Measurements from ENCODE around the gene PLCB1.

PLCB1 gene

GRCh38 chr20:8395956-8396355 lies 263.9 kb downstream of the PLCB1 start:
- intact Hi-C loops (cut with DNase I; ENCODE audit: low total_unique reads), result no loop called here
- Histone ChIP-seq H3K36me3 (no peaks in the 10 kb centered on the region), H3K4me1 (no peaks in the 10 kb centered on the region)

DNA sequence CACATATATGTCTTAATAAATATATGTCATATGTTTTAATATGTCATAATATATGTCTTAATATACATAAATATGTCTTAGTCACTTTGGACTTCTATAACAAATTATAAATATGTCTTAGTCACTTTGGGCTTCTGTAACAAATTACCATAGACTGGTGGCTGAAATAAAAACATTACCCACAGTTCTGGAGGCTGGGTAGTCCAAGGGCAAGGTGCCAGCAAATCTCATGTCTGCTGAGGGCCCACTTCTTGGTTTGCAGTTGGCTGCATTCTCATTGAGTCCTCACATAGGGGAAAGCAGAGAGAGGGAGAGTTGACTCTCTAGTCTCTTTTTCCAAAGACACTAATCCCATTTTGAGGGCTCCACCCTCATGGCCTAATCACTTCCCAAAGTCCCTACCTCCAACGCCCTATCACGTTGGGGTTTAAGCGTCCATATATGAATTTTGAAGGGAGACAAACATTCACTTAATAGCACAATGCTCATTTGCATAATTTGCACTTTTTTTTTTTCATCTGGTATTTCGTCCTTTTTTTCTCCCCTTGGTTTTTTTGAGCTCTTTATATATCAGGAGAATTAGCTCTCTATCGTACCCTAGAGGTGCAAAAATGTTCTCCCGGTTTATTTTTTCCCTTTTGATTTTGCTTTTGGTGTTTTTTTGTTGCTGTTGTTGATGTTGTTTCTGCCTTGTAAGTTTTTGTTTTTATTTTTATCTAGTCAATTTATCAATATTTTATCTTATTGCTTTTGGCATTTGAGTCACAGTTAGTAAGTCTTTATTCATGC lies 266.4 kb downstream of the PLCB1 start:
- H3K27me3 ChIP-seq, result no peaks in the 10 kb centered on the region
- no peaks in the 10 kb centered on the region for H3K36me3 ChIP-seq
- H3K4me3 ChIP-seq, result no peak overlapping the region
- no peak for DNase-seq
- no peaks in the 10 kb centered on the region for H3K9me3 ChIP-seq
- TF ChIP-seq CTCF (IDR thresholded peaks at IDR 0.05), result no peak
- intact Hi-C loops (cut with DNase I; ENCODE audit: low total_unique reads), result no loop called here
- no peaks in the 10 kb centered on the region for H3K4me1 ChIP-seq
- no peak overlapping the region for H3K27ac ChIP-seq

More at GRCh38 chr20:8395956-8396355, 263.9 kb downstream of the PLCB1 start:
- no peak for DNase-seq
- H3K27me3 ChIP-seq, result no peaks in the 10 kb centered on the region
- H3K27ac ChIP-seq, result no peak overlapping the region
- no peak overlapping the region for H3K4me3 ChIP-seq
- no peak for TF ChIP-seq CTCF (IDR thresholded peaks at IDR 0.05)
- no peaks in the 10 kb centered on the region for H3K9me3 ChIP-seq

DNA sequence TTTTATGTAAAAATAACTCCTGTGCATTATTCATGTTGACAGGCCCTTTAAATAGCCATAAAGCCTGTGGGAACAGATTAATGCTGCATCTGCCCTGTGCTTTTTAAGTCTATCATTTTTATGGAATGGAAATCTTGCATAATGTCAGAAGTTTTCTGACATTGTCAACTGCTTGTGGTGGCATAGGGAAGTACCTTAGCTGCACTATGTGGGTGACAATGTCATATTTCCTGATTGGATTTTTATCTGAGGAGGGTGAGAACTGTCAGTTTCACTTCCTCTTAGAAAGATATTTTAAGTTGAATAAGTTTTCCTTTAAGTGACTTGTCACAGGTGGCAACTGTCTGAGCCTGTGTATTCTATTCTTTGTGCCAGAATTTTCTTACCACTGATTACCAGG lies 267.9 kb downstream of the PLCB1 start:
- Histone ChIP-seq H3K36me3 (no peaks in the 10 kb centered on the region), H3K27me3 (no peaks in the 10 kb centered on the region), H3K4me3 (no peak overlapping the region), H3K4me1 (no peaks in the 10 kb centered on the region), H3K9me3 (no peaks in the 10 kb centered on the region), H3K27ac (no peak overlapping the region)
- DNase-seq, result no peak
- intact Hi-C loops (cut with DNase I; ENCODE audit: low total_unique reads), result no loop called here
- no peak for TF ChIP-seq CTCF (IDR thresholded peaks at IDR 0.05)

DNA sequence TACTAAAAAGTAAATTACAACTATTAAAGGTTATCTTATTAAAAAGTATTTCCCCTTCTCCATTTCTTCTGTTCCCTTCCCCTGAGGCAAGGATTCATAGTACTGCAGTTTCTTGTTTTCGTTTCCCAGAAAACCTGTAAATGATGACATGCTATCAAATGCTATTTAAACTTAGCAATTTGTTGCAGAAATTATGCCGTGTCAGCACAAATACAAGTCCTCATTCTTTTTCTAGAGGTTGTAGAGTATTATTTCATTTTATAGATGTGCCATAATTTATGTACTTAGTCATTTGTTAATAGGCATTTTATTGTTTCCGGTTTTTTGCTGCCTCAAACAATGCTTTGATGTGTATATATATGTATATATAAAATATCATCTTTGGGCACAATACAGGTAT lies 268.4 kb downstream of the PLCB1 start:
- no peaks in the 10 kb centered on the region for H3K27me3 ChIP-seq
- no peak for DNase-seq
- no peak overlapping the region for H3K27ac ChIP-seq
- no peak for TF ChIP-seq CTCF (IDR thresholded peaks at IDR 0.05)
- no peaks in the 10 kb centered on the region for H3K36me3 ChIP-seq
- H3K9me3 ChIP-seq, result no peaks in the 10 kb centered on the region
- intact Hi-C loops (cut with DNase I; ENCODE audit: low total_unique reads), result no loop called here
- no peaks in the 10 kb centered on the region for H3K4me1 ChIP-seq
- no peak overlapping the region for H3K4me3 ChIP-seq

- DNase-seq, result no peak
- Histone ChIP-seq H3K27me3 (no peaks in the 10 kb centered on the region), H3K9me3 (no peaks in the 10 kb centered on the region), H3K4me3 (no peak overlapping the region), H3K27ac (no peak overlapping the region), H3K4me1 (no peaks in the 10 kb centered on the region), H3K36me3 (no peaks in the 10 kb centered on the region)
- intact Hi-C loops (cut with DNase I; ENCODE audit: low total_unique reads), result no loop called here
- no peak for TF ChIP-seq CTCF (IDR thresholded peaks at IDR 0.05)
These were observed 269.5 kb downstream of the PLCB1 start for GRCh38 chr20:8401556-8401955.
